ENCODE results near the gene EIF5B.

The EIF5B gene

DNA sequence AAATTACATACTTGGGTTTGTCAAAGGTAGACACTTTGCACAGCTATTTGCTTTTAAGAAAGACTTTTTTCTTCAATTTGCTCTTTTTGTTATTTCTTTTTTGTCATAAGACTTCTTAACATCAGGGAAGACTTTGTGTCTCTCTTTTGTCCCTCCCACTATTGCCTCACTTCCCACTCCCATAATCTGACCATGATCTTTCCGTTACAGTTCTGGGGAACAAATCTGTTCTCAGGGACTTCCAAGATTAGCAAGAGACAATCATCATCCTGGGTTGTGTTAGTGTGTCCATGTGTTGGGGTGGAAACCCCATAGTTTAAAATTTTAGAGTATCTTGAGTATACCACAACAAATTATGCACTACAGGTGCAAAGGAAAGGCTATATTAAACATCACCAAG lies 77.4 kb downstream of the EIF5B start:
- peak overlapping the region; percentile 4 for H3K27ac Mint-ChIP-seq
- no peaks in the 10 kb centered on the region for H3K27me3 Mint-ChIP-seq
- H3K4me3 Mint-ChIP-seq, result no peak overlapping the region
- peaks cover 9% of the 10 kb centered on the region for H3K36me3 Mint-ChIP-seq
- H3K9me3 Mint-ChIP-seq (ENCODE audit: low read depth), result no peaks in the 10 kb centered on the region
- no peaks in the 10 kb centered on the region for H3K4me1 Mint-ChIP-seq (ENCODE audit: low read depth)

DNA sequence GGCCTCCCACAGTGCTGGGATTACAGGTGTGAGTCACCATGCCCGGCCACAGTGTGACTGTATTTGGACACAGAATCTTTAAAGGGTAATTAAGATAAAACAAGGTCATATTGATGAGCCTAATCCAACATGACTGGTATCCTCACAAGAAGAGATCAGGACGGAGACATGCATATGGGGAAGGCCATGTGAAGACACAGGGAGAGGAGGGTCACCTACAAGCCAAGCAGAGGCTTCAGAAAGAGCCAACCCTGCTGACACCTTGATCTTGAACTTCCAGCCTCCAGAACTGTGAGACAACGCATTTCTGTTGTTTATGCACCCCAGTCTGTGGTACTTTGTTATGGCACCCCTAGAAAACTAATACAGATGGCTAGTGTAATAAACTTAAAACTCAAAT lies 80.2 kb downstream of the EIF5B start:
- H3K27me3 Mint-ChIP-seq, result no peaks in the 10 kb centered on the region
- H3K9me3 Mint-ChIP-seq (ENCODE audit: low read depth), result no peaks in the 10 kb centered on the region
- H3K36me3 Mint-ChIP-seq, result peaks cover 11% of the 10 kb centered on the region
- no peak overlapping the region for H3K4me3 Mint-ChIP-seq
- peak overlapping the region; percentile 46 for H3K27ac Mint-ChIP-seq
- no peaks in the 10 kb centered on the region for H3K4me1 Mint-ChIP-seq (ENCODE audit: low read depth)

- Mint-ChIP-seq H3K27me3 (no peaks in the 10 kb centered on the region), H3K4me3 (no peak overlapping the region), H3K9me3 (ENCODE audit: low read depth) (no peaks in the 10 kb centered on the region), H3K36me3 (peaks cover 8% of the 10 kb centered on the region), H3K4me1 (ENCODE audit: low read depth) (no peaks in the 10 kb centered on the region), H3K27ac (no peak overlapping the region)
Observed at GRCh38 chr2:99420031-99420430, 82.8 kb downstream of the EIF5B start.

DNA sequence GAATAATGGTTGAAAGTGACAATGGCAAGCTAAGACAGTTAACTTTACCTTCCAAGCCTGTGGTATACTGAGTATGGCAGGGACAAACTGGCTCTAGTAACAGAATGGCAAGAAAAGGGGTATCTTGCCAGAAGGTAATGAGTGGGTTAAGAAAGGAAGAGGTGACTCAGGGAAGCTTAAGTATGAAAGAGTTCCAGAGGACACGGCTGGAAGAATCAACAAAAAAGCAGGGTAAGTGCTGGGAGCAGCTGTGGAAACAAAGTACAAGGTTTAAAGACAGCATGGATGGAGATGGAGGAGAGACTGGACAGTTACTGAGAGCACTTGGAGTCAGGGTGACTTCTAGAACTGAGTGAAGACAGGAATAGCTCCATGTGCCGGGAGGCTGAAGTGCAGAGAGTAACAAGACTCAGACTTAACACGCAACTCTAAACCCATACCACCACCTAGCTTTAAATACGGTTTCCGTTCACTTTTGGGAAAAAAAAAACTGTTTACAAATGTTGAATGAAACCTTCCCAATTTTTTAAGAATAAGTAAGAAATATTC lies 83.6 kb downstream of the EIF5B start:
- Mint-ChIP-seq H3K9me3 (ENCODE audit: low read depth) (no peaks in the 10 kb centered on the region), H3K27me3 (no peaks in the 10 kb centered on the region), H3K4me1 (ENCODE audit: low read depth) (no peaks in the 10 kb centered on the region), H3K36me3 (peaks cover 5% of the 10 kb centered on the region), H3K27ac (peak overlapping the region; percentile 41), H3K4me3 (no peak overlapping the region)

- no peak overlapping the region for H3K27ac Mint-ChIP-seq
- H3K27me3 Mint-ChIP-seq, result no peaks in the 10 kb centered on the region
- peaks cover 5% of the 10 kb centered on the region for H3K36me3 Mint-ChIP-seq
Observed at GRCh38 chr2:99421469-99421868, 84.3 kb downstream of the EIF5B start.

GRCh38 chr2:99422599-99422998 lies 85.4 kb downstream of the EIF5B start:
- Mint-ChIP-seq H3K4me1 (ENCODE audit: low read depth) (no peaks in the 10 kb centered on the region), H3K27ac (no peak overlapping the region), H3K27me3 (no peaks in the 10 kb centered on the region), H3K4me3 (no peak overlapping the region), H3K36me3 (peaks cover 9% of the 10 kb centered on the region), H3K9me3 (ENCODE audit: low read depth) (no peaks in the 10 kb centered on the region)

More at GRCh38 chr2:99421469-99421868, 84.3 kb downstream of the EIF5B start:
- H3K4me1 Mint-ChIP-seq (ENCODE audit: low read depth), result no peaks in the 10 kb centered on the region
- H3K9me3 Mint-ChIP-seq (ENCODE audit: low read depth), result no peaks in the 10 kb centered on the region
- H3K4me3 Mint-ChIP-seq, result no peak overlapping the region

GRCh38 chr2:99424371-99424770 lies 87.2 kb downstream of the EIF5B start:
- Mint-ChIP-seq H3K9me3 (ENCODE audit: low read depth) (no peaks in the 10 kb centered on the region), H3K27ac (no peak overlapping the region), H3K36me3 (peaks cover 7% of the 10 kb centered on the region), H3K4me1 (ENCODE audit: low read depth) (no peaks in the 10 kb centered on the region), H3K27me3 (no peaks in the 10 kb centered on the region), H3K4me3 (no peak overlapping the region)

DNA sequence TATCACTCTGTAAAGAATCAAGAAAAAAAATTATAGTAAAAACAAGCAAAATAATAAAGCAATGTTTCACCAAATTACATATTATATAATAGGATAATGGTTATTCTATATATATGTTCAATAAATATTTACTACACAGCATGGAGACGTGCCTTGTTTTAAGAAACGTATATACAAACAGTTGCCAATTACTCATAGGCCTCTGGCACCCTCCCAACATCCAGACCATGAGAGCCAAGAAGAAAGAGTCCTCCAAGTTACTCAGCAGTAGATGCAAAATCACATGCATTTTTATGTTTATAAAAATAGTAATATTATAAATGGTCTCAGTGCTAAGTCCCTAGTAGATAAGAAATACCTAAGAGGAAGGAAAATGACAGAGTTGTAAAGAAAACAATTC lies 87.8 kb downstream of the EIF5B start:
- H3K4me1 Mint-ChIP-seq (ENCODE audit: low read depth), result no peaks in the 10 kb centered on the region
- H3K4me3 Mint-ChIP-seq, result no peak overlapping the region
- no peak overlapping the region for H3K27ac Mint-ChIP-seq
- no peaks in the 10 kb centered on the region for H3K9me3 Mint-ChIP-seq (ENCODE audit: low read depth)
- peaks cover 3% of the 10 kb centered on the region for H3K36me3 Mint-ChIP-seq
- H3K27me3 Mint-ChIP-seq, result no peaks in the 10 kb centered on the region

DNA sequence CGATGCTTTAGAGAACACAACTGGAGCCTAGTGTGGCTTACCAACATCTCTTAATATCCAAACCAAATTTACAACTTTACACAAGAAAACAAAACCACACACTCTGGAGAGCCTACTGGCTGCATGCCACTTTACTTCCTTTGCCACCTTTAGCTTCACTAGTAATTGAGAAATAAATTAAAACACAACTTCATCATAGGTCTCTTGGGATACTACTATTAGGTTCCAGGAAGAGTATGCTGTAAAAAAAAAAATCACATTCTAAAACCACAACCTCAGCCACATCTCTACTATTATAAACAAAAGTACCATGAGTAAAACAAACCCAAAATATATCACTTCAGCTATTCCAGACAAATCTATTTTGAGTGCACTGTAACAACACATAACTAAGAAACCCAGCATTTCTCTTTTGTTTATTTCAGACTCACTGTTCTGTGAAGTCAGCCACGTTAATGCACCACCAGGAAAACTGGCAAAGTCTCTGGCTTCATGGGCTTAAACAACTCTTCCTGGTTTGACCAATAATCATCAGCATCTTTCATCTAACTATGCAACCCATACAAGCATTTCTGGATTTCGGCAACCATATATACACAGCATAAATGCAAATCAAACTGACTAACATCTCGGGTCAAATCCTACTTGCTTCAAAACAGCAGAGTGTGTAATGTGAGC lies 93.6 kb downstream of the EIF5B start:
- Mint-ChIP-seq H3K9me3 (ENCODE audit: low read depth) (no peaks in the 10 kb centered on the region), H3K4me3 (no peak overlapping the region), H3K27me3 (no peaks in the 10 kb centered on the region), H3K27ac (peak overlapping the region; percentile 7), H3K36me3 (peaks cover 3% of the 10 kb centered on the region), H3K4me1 (ENCODE audit: low read depth) (peaks cover 7% of the 10 kb centered on the region)

DNA sequence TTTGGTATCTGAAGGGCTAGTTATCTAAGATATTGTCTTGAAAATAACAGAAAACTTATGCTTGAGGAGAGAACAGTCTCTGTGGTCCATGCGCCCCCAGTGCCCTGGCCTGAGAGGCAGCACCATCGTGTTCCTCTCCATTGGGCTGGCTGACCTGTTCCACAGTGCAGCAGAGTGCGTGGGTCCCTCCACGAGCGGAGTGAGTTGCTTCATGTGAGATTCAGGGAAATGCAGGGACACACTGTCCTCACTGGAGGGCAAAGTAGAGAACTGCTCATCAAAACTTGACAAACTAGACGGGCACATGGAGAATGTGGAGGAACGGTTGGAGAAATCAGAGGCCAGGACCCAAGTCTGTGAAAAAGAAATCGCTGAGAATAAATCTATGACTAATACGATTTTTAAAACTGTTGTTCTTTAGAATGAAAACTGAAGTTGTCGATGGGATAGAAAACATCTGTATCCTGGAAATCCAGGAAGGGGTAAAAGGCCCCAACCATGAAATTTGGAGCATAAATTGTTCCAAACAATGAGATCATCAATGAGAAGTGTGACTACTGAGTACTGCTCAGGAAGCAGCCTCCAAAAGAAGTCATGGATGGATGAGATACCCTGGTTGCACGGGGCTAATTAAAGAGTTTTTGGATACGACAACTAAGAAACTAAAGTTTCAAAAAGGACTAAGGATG lies 94.5 kb downstream of the EIF5B start:
- no peak overlapping the region for H3K27ac Mint-ChIP-seq

DNA sequence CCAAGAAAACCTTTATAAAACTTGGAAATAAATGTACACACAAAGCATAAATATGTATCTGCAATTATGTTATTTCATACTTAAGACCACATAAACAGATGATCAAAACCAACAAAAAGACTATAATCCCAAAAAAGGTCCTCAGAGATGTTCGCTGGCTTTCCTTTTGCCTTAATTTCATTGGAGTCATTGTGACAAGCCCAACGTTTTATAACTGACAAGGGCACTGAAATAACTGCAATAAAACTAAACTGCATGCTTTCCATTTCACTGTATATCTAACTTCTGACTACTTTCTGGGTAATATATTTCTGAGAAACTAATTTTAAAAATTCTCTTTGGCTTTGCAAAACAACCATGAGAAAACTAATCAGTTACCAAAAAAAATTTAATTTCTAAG lies 96.2 kb downstream of the EIF5B start:
- H3K27me3 Mint-ChIP-seq, result no peaks in the 10 kb centered on the region
- peak overlapping the region; percentile 6 for H3K27ac Mint-ChIP-seq
- H3K4me1 Mint-ChIP-seq (ENCODE audit: low read depth), result peaks cover 7% of the 10 kb centered on the region
- H3K4me3 Mint-ChIP-seq, result no peak overlapping the region
- H3K9me3 Mint-ChIP-seq (ENCODE audit: low read depth), result no peaks in the 10 kb centered on the region
- peaks cover 2% of the 10 kb centered on the region for H3K36me3 Mint-ChIP-seq

More for the DNA sequence above, 94.5 kb downstream of the EIF5B start:
- no peaks in the 10 kb centered on the region for H3K9me3 Mint-ChIP-seq (ENCODE audit: low read depth)
- H3K27me3 Mint-ChIP-seq, result no peaks in the 10 kb centered on the region
- peaks cover 3% of the 10 kb centered on the region for H3K36me3 Mint-ChIP-seq
- no peak overlapping the region for H3K4me3 Mint-ChIP-seq
- peaks cover 7% of the 10 kb centered on the region for H3K4me1 Mint-ChIP-seq (ENCODE audit: low read depth)

DNA sequence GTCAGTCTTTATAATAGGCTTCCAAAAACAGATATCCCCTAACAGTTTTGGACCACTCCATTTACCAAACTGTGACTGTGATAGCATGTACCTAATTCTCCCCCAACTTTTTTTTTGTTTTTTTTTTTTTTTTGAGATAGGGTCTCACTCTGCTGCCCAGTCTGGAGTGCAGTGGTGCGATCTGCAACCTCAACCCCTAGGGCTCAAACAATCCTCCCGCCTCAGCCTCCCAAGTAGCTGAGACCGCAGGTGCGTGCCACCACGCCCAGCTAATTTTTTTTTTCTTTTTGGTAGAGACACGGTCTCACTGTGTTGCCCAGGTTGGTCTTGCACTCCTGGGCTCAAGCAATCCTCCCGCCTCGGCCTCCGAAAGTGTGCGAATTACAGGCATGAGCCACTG lies 99.7 kb downstream of the EIF5B start:
- peaks cover 9% of the 10 kb centered on the region for H3K36me3 Mint-ChIP-seq
- H3K27me3 Mint-ChIP-seq, result no peaks in the 10 kb centered on the region
- H3K4me3 Mint-ChIP-seq, result no peak overlapping the region
- H3K4me1 Mint-ChIP-seq (ENCODE audit: low read depth), result peaks cover 2% of the 10 kb centered on the region
- H3K27ac Mint-ChIP-seq, result no peak overlapping the region
- H3K9me3 Mint-ChIP-seq (ENCODE audit: low read depth), result no peaks in the 10 kb centered on the region

- H3K4me1 Mint-ChIP-seq (ENCODE audit: low read depth), result peaks cover 10% of the 10 kb centered on the region
- H3K27me3 Mint-ChIP-seq, result no peaks in the 10 kb centered on the region
- peaks cover 9% of the 10 kb centered on the region for H3K36me3 Mint-ChIP-seq
- no peak overlapping the region for H3K27ac Mint-ChIP-seq
- no peak overlapping the region for H3K4me3 Mint-ChIP-seq
- H3K9me3 Mint-ChIP-seq (ENCODE audit: low read depth), result no peaks in the 10 kb centered on the region
Observed at GRCh38 chr2:99439971-99440505, 102.8 kb downstream of the EIF5B start.

DNA sequence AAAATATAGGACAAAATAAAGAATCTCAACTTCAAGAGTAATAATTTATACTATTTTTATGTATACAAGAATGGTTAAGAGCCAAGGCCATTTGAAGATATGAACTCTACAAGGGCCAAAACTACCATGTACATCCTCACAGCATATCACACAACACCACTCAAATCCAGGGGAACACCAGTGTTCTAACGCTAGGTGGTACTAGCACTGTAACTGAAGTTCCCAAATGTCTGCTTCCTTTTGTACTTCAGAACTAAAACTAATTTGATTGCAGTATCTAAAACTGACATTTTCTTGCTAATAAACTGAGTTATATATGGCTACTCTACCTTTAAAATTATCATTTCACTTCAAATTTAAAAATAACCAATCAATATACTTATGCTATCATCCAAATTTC lies 105.6 kb downstream of the EIF5B start:
- Mint-ChIP-seq H3K27me3 (no peaks in the 10 kb centered on the region), H3K27ac (no peak overlapping the region), H3K9me3 (ENCODE audit: low read depth) (no peaks in the 10 kb centered on the region), H3K4me1 (ENCODE audit: low read depth) (peaks cover 10% of the 10 kb centered on the region), H3K36me3 (peaks cover 8% of the 10 kb centered on the region), H3K4me3 (no peak overlapping the region)

DNA sequence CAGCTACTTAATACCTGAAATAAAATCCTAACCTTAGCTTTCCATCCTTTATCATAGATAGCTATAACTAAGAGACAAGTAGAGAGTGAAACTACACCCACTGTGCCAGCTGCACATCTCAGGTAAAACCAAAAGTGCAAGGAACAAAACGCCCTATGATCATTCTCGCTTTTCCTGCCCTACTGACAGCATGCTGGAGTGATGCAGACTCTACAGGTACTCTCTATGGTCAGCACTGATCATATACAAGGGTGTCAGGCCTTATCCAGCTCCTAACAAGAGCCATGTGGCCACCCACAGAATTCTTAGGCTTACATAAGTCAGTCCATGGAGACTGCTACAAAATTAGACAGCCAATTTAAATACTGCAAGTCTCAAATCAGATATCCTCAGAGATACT lies 107.0 kb downstream of the EIF5B start:
- no peaks in the 10 kb centered on the region for H3K9me3 Mint-ChIP-seq (ENCODE audit: low read depth)
- H3K27me3 Mint-ChIP-seq, result no peaks in the 10 kb centered on the region
- H3K27ac Mint-ChIP-seq, result peak overlapping the region; percentile 46

More for the DNA sequence above, 107.0 kb downstream of the EIF5B start:
- H3K36me3 Mint-ChIP-seq, result peaks cover 8% of the 10 kb centered on the region
- H3K4me3 Mint-ChIP-seq, result no peak overlapping the region
- peaks cover 10% of the 10 kb centered on the region for H3K4me1 Mint-ChIP-seq (ENCODE audit: low read depth)

Measured in activated naive CD8-positive, alpha-beta T cell (primary cell).